Stimulated activated CD4-positive, alpha-beta T cell treated with anti-CD3 and anti-CD28 coated beads, TNF-alpha, amount 100 ng/mL, for 48 hours (primary cell): Measurements from ENCODE around the gene BCAN.
A peak's percentile ranks its signal among the peaks of the same experiment; 100 is the strongest.

ENCODE experiments used
- DNase-seq, 3 donors: peaks; one replicate each; pipeline ENCODE4 v3.0.0-alpha.2; 2020; ENCODE audit warnings: low read depth in 3 of 3

The BCAN gene

GRCh38 chr1:156659988-156660751, 18.3 kb downstream of the BCAN start:
- peak; percentile 92 to 98 (median 93) for DNase-seq

GRCh38 chr1:156660752-156661112, 18.8 kb downstream of the BCAN start:
- DNase-seq = no peak

GRCh38 chr1:156662005-156662799, 20.3 kb downstream of the BCAN start:
- no peak for DNase-seq

- no peak for DNase-seq
Measured at GRCh38 chr1:156662800-156663055, 20.8 kb downstream of the BCAN start.

GRCh38 chr1:156663178-156663577, 21.3 kb downstream of the BCAN start:
- no peak for DNase-seq

- DNase-seq = no peak
Measured at GRCh38 chr1:156664046-156664766, 22.3 kb downstream of the BCAN start.

- no peak for DNase-seq
Measured at GRCh38 chr1:156664767-156665411, 23.0 kb downstream of the BCAN start.

- DNase-seq = no peak
Measured at GRCh38 chr1:156665539-156665938, 23.6 kb downstream of the BCAN start.

- DNase-seq = no peak
Measured at GRCh38 chr1:156666862-156667609, 25.1 kb downstream of the BCAN start.

GRCh38 chr1:156667610-156667967, 25.7 kb downstream of the BCAN start:
- no peak for DNase-seq

- DNase-seq = no peak
Measured at GRCh38 chr1:156667968-156668709, 26.2 kb downstream of the BCAN start.

- no peak for DNase-seq
Measured at GRCh38 chr1:156668801-156669637, 27.1 kb downstream of the BCAN start.

- no peak for DNase-seq
Measured at GRCh38 chr1:156669794-156670193, 27.9 kb downstream of the BCAN start.

- no peak for DNase-seq
Measured at GRCh38 chr1:156670359-156670758, 28.4 kb downstream of the BCAN start.

- no peak for DNase-seq
Measured at GRCh38 chr1:156670791-156671190, 28.9 kb downstream of the BCAN start.

- no peak for DNase-seq
Measured at GRCh38 chr1:156671804-156672203, 29.9 kb downstream of the BCAN start.

GRCh38 chr1:156673387-156674121, 31.6 kb downstream of the BCAN start:
- DNase-seq = no peak

- no peak for DNase-seq
Measured at GRCh38 chr1:156675210-156676113, 33.5 kb downstream of the BCAN start.
